Right atrium auricular region (tissue), 2 donors: ENCODE results near the gene CUBN. TPM values are rescaled to one million over a fixed set of nuclear protein-coding genes. Genes with fewer than 3 reads are reported as not detected.

Experiments used
- DNase-seq: peaks from one replicate; pipeline ENCODE4 v3.0.0-alpha.2; 2019; ENCODE audit warnings: low spot score
- H3K27ac ChIP-seq, 2 donors: fragments of 200-600 bp; sonication (generic); 1 replicate in 1 of 2; 2 replicates in 1 of 2; pipeline ENCODE4 v1.5.1; 2016 to 2019
- H3K27me3 ChIP-seq, 2 donors: fragments of 200-600 bp; sonication (generic); one replicate each; pipeline versions ENCODE4 v1.5.1 to v1.6.0; 2017 to 2019
- H3K36me3 ChIP-seq: fragments of 200-600 bp; sonication (generic); one replicate; pipeline ENCODE4 v1.5.1; 2016
- H3K4me1 ChIP-seq, 2 donors: fragments of 200-600 bp; sonication (generic); one replicate each; pipeline versions ENCODE4 v1.5.1 to v1.6.0; 2017 to 2019
- H3K4me3 ChIP-seq, 2 donors: fragments of 200-600 bp; sonication (generic); 1 replicate in 1 of 2; 2 replicates in 1 of 2; pipeline ENCODE4 v1.5.1; 2017 to 2019; ENCODE audit warnings: mild to moderate bottlenecking in 1 of 2, moderate library complexity in 1 of 2
- H3K9me3 ChIP-seq, 2 donors: fragments of 200-600 bp; sonication (generic); one replicate each; pipeline ENCODE4 v1.5.1; 2019
- total RNA-seq, 2 donors: library from RNA; depleted of rRNA; stranded (reverse); fragments of >200 nt; gene quantifications; one replicate each; pipeline ENCODE4 v1.1.0, GENCODE V29; 2016
- TF ChIP-seq, protein P1 (sequence below), 2 donors: fragments of 200-600 bp; sonication (generic); IDR thresholded peaks; one replicate each; pipeline ENCODE4 v1.5.1; 2019; ENCODE audit warnings: antibody characterized with exemption in 2 of 2

CUBN gene
- total RNA-seq, 2 donors from 2014 or later = 0.15 to 0.94 TPM

DNA sequence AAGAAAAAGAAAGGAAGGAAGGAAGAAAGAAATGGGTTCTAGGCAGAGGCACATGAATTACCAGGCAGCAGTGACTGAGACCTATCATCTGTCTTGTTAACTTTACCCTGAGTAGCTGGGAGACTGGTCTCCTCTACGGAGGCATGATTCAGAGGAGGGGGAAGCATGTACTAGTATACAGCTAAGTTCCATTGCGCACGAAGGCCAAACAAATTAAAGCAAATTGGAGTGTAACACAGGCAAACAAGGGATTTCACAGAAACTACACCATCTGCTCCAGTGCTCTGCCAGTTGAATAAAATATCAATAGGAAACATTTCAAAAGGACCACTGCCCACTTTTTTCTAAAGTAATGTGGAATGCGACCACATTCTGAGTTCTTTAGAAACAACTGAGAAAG lies 246.5 kb downstream of the CUBN start:
- DNase-seq = no peak
- Histone ChIP-seq H3K27ac (no peak overlapping the region), H3K9me3 (no peaks in the 10 kb centered on the region), H3K27me3 (no peaks in the 10 kb centered on the region), H3K36me3 (no peaks in the 10 kb centered on the region), H3K4me3 (no peak overlapping the region), H3K4me1 (no peaks in the 10 kb centered on the region)
- TF ChIP-seq, protein P1, sequence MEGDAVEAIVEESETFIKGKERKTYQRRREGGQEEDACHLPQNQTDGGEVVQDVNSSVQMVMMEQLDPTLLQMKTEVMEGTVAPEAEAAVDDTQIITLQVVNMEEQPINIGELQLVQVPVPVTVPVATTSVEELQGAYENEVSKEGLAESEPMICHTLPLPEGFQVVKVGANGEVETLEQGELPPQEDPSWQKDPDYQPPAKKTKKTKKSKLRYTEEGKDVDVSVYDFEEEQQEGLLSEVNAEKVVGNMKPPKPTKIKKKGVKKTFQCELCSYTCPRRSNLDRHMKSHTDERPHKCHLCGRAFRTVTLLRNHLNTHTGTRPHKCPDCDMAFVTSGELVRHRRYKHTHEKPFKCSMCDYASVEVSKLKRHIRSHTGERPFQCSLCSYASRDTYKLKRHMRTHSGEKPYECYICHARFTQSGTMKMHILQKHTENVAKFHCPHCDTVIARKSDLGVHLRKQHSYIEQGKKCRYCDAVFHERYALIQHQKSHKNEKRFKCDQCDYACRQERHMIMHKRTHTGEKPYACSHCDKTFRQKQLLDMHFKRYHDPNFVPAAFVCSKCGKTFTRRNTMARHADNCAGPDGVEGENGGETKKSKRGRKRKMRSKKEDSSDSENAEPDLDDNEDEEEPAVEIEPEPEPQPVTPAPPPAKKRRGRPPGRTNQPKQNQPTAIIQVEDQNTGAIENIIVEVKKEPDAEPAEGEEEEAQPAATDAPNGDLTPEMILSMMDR (IDR thresholded peaks at IDR 0.05) = no peak

- no peak for DNase-seq
- no peaks in the 10 kb centered on the region for H3K4me1 ChIP-seq
- H3K27me3 ChIP-seq = no peaks in the 10 kb centered on the region
- no peak overlapping the region for H3K27ac ChIP-seq
- TF ChIP-seq, protein P1 (IDR thresholded peaks at IDR 0.05) = no peak
- H3K4me3 ChIP-seq = no peak overlapping the region
- H3K36me3 ChIP-seq = no peaks in the 10 kb centered on the region
- no peaks in the 10 kb centered on the region for H3K9me3 ChIP-seq
These were observed 259.3 kb downstream of the CUBN start for GRCh38 chr10:16870331-16870730.

DNA sequence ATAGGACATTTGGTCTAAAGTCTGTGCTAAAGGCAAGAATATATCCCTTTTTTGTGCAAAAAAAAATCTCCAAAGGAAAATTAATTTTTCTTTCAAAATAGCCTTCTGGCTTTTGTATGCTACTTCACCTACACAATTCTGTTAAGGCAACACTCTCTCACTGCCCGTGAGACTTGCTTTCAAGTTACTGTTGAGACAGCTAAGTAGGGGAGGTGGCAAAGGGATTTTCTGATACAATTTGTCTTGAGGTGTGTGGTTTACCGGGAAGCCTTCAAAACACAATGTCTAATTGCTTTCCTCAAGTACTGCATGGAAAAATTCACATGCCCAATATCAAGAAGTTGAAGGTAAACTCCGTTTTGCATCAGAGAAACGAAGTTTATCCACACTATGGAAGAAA lies 261.6 kb downstream of the CUBN start:
- no peaks in the 10 kb centered on the region for H3K9me3 ChIP-seq
- H3K4me1 ChIP-seq = no peaks in the 10 kb centered on the region

GRCh38 chr10:16867556-16867955 lies 262.1 kb downstream of the CUBN start:
- Histone ChIP-seq H3K4me1 (no peaks in the 10 kb centered on the region), H3K4me3 (no peak overlapping the region), H3K36me3 (no peaks in the 10 kb centered on the region), H3K27ac (no peak overlapping the region), H3K27me3 (no peaks in the 10 kb centered on the region), H3K9me3 (no peaks in the 10 kb centered on the region)
- TF ChIP-seq, protein P1 (IDR thresholded peaks at IDR 0.05) = no peak
- no peak for DNase-seq

More for the DNA sequence above, 261.6 kb downstream of the CUBN start:
- no peak overlapping the region for H3K4me3 ChIP-seq
- TF ChIP-seq, protein P1 (IDR thresholded peaks at IDR 0.05) = no peak
- H3K27ac ChIP-seq = no peak overlapping the region
- no peaks in the 10 kb centered on the region for H3K36me3 ChIP-seq
- H3K27me3 ChIP-seq = no peaks in the 10 kb centered on the region
- no peak for DNase-seq

GRCh38 chr10:16866541-16867275 lies 262.9 kb downstream of the CUBN start:
- Histone ChIP-seq H3K9me3 (no peaks in the 10 kb centered on the region), H3K4me3 (no peak overlapping the region), H3K4me1 (no peaks in the 10 kb centered on the region), H3K27me3 (no peaks in the 10 kb centered on the region), H3K36me3 (no peaks in the 10 kb centered on the region), H3K27ac (no peak overlapping the region)
- no peak for DNase-seq
- TF ChIP-seq, protein P1 (IDR thresholded peaks at IDR 0.05) = no peak

DNA sequence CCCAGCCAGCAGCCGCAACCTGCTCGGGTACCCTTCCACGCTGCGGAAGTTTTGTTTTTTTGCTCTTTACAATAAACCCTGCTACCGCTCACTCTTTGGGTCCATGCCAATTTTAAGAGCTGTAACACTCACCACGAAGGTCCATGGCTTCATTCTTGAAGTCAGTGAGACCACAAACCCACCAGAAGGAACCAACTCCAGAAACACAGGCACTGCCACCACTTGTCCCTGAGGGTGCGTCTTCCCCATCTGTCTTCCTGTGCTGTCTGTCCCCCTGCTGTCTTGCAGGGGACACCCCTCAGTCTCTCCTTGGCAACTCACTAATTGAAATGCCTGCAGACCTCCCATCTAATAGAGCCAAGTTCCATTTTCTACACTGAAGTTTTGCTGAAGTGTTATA lies 263.8 kb downstream of the CUBN start:
- H3K9me3 ChIP-seq = peaks cover 0 to 2% of the 10 kb centered on the region in 2 donors
- TF ChIP-seq, protein P1 (IDR thresholded peaks at IDR 0.05) = no peak
- no peak for DNase-seq
- no peaks in the 10 kb centered on the region for H3K27me3 ChIP-seq
- H3K27ac ChIP-seq = no peak overlapping the region
- H3K36me3 ChIP-seq = no peaks in the 10 kb centered on the region
- no peak overlapping the region for H3K4me3 ChIP-seq
- H3K4me1 ChIP-seq = no peaks in the 10 kb centered on the region
